ENCODE results near the gene SLC22A12.

The SLC22A12 gene

GRCh38 chr11:64605656-64606585, 14.9 kb downstream of the SLC22A12 start:
- no peak for DNase-seq

- no peak for DNase-seq
These were observed 15.9 kb downstream of the SLC22A12 start for GRCh38 chr11:64606796-64607380.

- DNase-seq, result no peak
These were observed 16.5 kb downstream of the SLC22A12 start for GRCh38 chr11:64607381-64607985.

GRCh38 chr11:64608046-64608445, 17.0 kb downstream of the SLC22A12 start:
- no peak for DNase-seq

- no peak for DNase-seq
These were observed 17.6 kb downstream of the SLC22A12 start for GRCh38 chr11:64608636-64609035.

- no peak for DNase-seq
These were observed 18.5 kb downstream of the SLC22A12 start for GRCh38 chr11:64609436-64610047.

- no peak for DNase-seq
These were observed 19.6 kb downstream of the SLC22A12 start for GRCh38 chr11:64610596-64610995.

- DNase-seq, result no peak
These were observed 20.2 kb downstream of the SLC22A12 start for GRCh38 chr11:64611176-64611575.

GRCh38 chr11:64611869-64612646, 21.0 kb downstream of the SLC22A12 start:
- DNase-seq, result no peak

GRCh38 chr11:64613648-64614047, 22.6 kb downstream of the SLC22A12 start:
- DNase-seq, result no peak

- DNase-seq, result no peak
These were observed 23.9 kb downstream of the SLC22A12 start for GRCh38 chr11:64614917-64615316.

- no peak for DNase-seq
These were observed 25.8 kb downstream of the SLC22A12 start for GRCh38 chr11:64616817-64617216.

GRCh38 chr11:64619196-64619595, 28.2 kb downstream of the SLC22A12 start:
- DNase-seq, result no peak

GRCh38 chr11:64619811-64620380, 28.9 kb downstream of the SLC22A12 start:
- DNase-seq, result no peak

- DNase-seq, result no peak
These were observed 29.5 kb downstream of the SLC22A12 start for GRCh38 chr11:64620381-64620971.

- DNase-seq, result no peak
These were observed 30.4 kb downstream of the SLC22A12 start for GRCh38 chr11:64621283-64622019.

- no peak for DNase-seq
These were observed 31.7 kb downstream of the SLC22A12 start for GRCh38 chr11:64622681-64623080.

- DNase-seq, result no peak
These were observed 34.0 kb downstream of the SLC22A12 start for GRCh38 chr11:64624883-64625481.

GRCh38 chr11:64626637-64627036, 35.6 kb downstream of the SLC22A12 start:
- no peak for DNase-seq

- DNase-seq, result no peak
These were observed 36.4 kb downstream of the SLC22A12 start for GRCh38 chr11:64627371-64627770.

GRCh38 chr11:64628596-64628995, 37.6 kb downstream of the SLC22A12 start:
- DNase-seq, result no peak

Measured in T-helper 9 cell (primary cell).